ENCODE results near the gene PRTG. TPM values are rescaled to one million over a fixed set of nuclear protein-coding genes. Genes with fewer than 3 reads are reported as not detected.

The PRTG gene
- total RNA-seq, 6 experiments from 2014 or later = 0.21 to 2.1 (median 1.3) TPM

- Mint-ChIP-seq H3K27ac (no peak overlapping the region), H3K9me3 (no peaks in the 10 kb centered on the region), H3K4me1 (ENCODE audit: low read depth) (peaks cover 6% of the 10 kb centered on the region; the same call in 1 of the 2 replicates), H3K27me3 (ENCODE audit: insufficient read depth) (no peaks in the 10 kb centered on the region; the same call in 1 of the 2 replicates), H3K4me3 (no peak overlapping the region), H3K36me3 (ENCODE audit: low read depth) (no peaks in the 10 kb centered on the region)
- no peak for DNase-seq
- no peak for TF ChIP-seq CTCF (IDR thresholded peaks at IDR 0.05)
These were observed 82.8 kb downstream of the PRTG start for GRCh38 chr15:55660153-55660552.

GRCh38 chr15:55659481-55659880 lies 83.5 kb downstream of the PRTG start:
- DNase-seq = no peak
- Mint-ChIP-seq H3K36me3 (ENCODE audit: low read depth) (no peaks in the 10 kb centered on the region), H3K27ac (no peak overlapping the region), H3K9me3 (no peaks in the 10 kb centered on the region), H3K27me3 (ENCODE audit: insufficient read depth) (no peaks in the 10 kb centered on the region), H3K4me1 (ENCODE audit: low read depth) (peaks cover 6% of the 10 kb centered on the region; the same call in 1 of the 2 replicates), H3K4me3 (no peak overlapping the region)
- TF ChIP-seq CTCF (IDR thresholded peaks at IDR 0.05) = no peak

- Mint-ChIP-seq H3K27me3 (ENCODE audit: insufficient read depth) (no peaks in the 10 kb centered on the region), H3K36me3 (ENCODE audit: low read depth) (no peaks in the 10 kb centered on the region)
These were observed 84.1 kb downstream of the PRTG start for GRCh38 chr15:55658886-55659285.

GRCh38 chr15:55654561-55655031 lies 88.4 kb downstream of the PRTG start:
- Mint-ChIP-seq H3K4me3 (no peak overlapping the region), H3K27ac (no peak overlapping the region), H3K9me3 (no peaks in the 10 kb centered on the region), H3K4me1 (ENCODE audit: low read depth) (no peaks in the 10 kb centered on the region), H3K36me3 (ENCODE audit: low read depth) (no peaks in the 10 kb centered on the region), H3K27me3 (ENCODE audit: insufficient read depth) (peaks cover 3% of the 10 kb centered on the region; the same call in 1 of the 2 replicates)
- DNase-seq = no peak
- TF ChIP-seq CTCF (IDR thresholded peaks at IDR 0.05) = no peak

More at GRCh38 chr15:55658886-55659285, 84.1 kb downstream of the PRTG start:
- no peak for TF ChIP-seq CTCF (IDR thresholded peaks at IDR 0.05)
- no peaks in the 10 kb centered on the region for H3K9me3 Mint-ChIP-seq
- no peak overlapping the region for H3K4me3 Mint-ChIP-seq
- no peak overlapping the region for H3K27ac Mint-ChIP-seq
- no peak for DNase-seq
- H3K4me1 Mint-ChIP-seq (ENCODE audit: low read depth) = peaks cover 6% of the 10 kb centered on the region; the same call in 1 of the 2 replicates

GRCh38 chr15:55652909-55653495 lies 90.0 kb downstream of the PRTG start:
- TF ChIP-seq CTCF (IDR thresholded peaks at IDR 0.05) = no peak
- H3K9me3 Mint-ChIP-seq = no peaks in the 10 kb centered on the region
- DNase-seq = no peak
- no peak overlapping the region for H3K4me3 Mint-ChIP-seq
- H3K27me3 Mint-ChIP-seq (ENCODE audit: insufficient read depth) = peaks cover 3% of the 10 kb centered on the region; the same call in 1 of the 2 replicates
- H3K27ac Mint-ChIP-seq = no peak overlapping the region
- no peaks in the 10 kb centered on the region for H3K36me3 Mint-ChIP-seq (ENCODE audit: low read depth)
- H3K4me1 Mint-ChIP-seq (ENCODE audit: low read depth) = peaks cover 12% of the 10 kb centered on the region
